ENCODE results near the gene TMBIM6.

DNA sequence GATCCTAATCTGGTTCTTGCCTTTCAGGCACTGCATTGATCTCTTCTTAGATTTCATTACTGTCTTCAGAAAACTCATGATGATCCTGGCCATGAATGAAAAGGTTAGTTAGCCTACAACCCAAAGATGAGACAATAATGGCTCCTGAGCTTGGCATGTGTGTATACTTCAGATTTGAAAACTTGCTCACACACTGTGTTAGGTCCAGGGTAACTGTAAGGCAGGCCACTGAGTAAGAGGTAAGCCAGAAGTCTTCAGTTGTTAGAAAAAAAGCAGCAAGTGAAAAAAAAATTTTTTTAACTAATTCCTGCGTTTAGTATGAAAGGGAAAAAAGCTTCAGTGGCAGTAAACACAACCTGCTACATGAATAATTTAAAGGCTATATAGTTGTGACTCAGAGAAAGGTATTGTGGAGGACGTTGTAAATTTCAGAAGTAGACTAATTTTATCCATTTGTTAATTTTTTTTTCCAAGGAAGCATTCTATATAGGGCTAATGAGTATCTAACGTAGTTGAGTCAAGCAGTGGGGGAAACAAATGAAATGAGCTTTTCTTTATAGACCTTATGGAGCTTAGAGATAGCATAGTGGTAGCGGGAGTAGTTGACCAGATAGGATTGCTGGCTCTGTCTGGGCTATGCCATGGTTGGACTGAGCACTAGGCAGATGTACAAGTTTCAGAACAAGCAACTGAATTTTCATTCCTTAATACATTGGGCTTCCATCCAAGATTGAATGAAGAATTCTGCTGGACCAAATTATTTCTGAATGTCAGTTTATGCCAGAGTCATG lies 20.5 kb downstream of the TMBIM6 start:
- TF ChIP-seq, protein P1, sequence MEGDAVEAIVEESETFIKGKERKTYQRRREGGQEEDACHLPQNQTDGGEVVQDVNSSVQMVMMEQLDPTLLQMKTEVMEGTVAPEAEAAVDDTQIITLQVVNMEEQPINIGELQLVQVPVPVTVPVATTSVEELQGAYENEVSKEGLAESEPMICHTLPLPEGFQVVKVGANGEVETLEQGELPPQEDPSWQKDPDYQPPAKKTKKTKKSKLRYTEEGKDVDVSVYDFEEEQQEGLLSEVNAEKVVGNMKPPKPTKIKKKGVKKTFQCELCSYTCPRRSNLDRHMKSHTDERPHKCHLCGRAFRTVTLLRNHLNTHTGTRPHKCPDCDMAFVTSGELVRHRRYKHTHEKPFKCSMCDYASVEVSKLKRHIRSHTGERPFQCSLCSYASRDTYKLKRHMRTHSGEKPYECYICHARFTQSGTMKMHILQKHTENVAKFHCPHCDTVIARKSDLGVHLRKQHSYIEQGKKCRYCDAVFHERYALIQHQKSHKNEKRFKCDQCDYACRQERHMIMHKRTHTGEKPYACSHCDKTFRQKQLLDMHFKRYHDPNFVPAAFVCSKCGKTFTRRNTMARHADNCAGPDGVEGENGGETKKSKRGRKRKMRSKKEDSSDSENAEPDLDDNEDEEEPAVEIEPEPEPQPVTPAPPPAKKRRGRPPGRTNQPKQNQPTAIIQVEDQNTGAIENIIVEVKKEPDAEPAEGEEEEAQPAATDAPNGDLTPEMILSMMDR (IDR thresholded peaks at IDR 0.05): no peak
- no peak for TF ChIP-seq POLR2A (IDR thresholded peaks at IDR 0.05)
